H1 (cell line): ENCODE measurements around the gene SLC9A5. TPM values are rescaled to one million over a fixed set of nuclear protein-coding genes. Genes with fewer than 3 reads are reported as not detected.

Source experiments
- E2F6 ChIP-seq: IDR thresholded peaks from 2 replicates; pipeline ENCODE4 v1.6.1; 2012; ENCODE audit warnings: inconsistent platforms
- EGR1 ChIP-seq: IDR thresholded peaks from 2 replicates; pipeline ENCODE4 v1.6.1; 2011; ENCODE audit warnings: low read depth, low read length, borderline replicate concordance
- polyA plus RNA-seq, 7 experiments: library from polyadenylated mRNA; depleted of rRNA in 3 of 7; stranded (reverse) in 5 of 7; unstranded in 2 of 7; fragments of >200 nt in 5 of 7; fragments of 200-250 nt in 2 of 7; gene quantifications; 1 replicate in 5 of 7; 2 replicates in 1 of 7; 4 replicates in 1 of 7; pipeline versions ENCODE4 v1.2.1 to v1.2.3, GENCODE V29; 2011 to 2013; ENCODE audit warnings: missing spikeins in 2 of 7, mixed read lengths in 2 of 7
- total RNA-seq: library from RNA; stranded (reverse); fragmentation: NEBNext Ultra II Directional; extraction: Animal tissue kit (Norgen Biotek cat#: 25700); gene quantifications from 2 replicates; pipeline ENCODE4 v1.2.1, GENCODE V29; 2021

SLC9A5 gene
- total and polyA plus RNA-seq, 2 of the 8 experiments (the other 6 are each of a cell fraction or from before 2014, with no cell fraction given): 7.9 to 8.6 TPM

- TF ChIP-seq EGR1: no peak
- TF ChIP-seq E2F6: no peak
Observed at GRCh38 chr16:67296420-67296819, 47.6 kb downstream of the SLC9A5 start (continued).
